Upper lobe of left lung (tissue), 6 donors: Measurements from ENCODE around the gene PPP1R13L. TPM values are rescaled to one million over a fixed set of nuclear protein-coding genes. Genes with fewer than 3 reads are reported as not detected.

ENCODE experiments used
- ATAC-seq, 2 donors: fragments of 200-7000 bp; cut with Tn5 transposase; one replicate each; pipeline ENCODE4 v1.9.1; 2022; ENCODE audit warnings: mild to moderate bottlenecking in 2 of 2, moderate library complexity in 2 of 2; ENCODE audit not compliant: low FRiP score in 2 of 2
- DNase-seq, 2 donors: peaks; one replicate each; pipeline ENCODE4 v3.0.0-alpha.2; 2019 to 2020
- H3K27ac ChIP-seq, 4 donors: fragments of 200-600 bp; sonication (generic); one replicate each; pipeline ENCODE4 v1.5.1; 2016 to 2019
- H3K27me3 ChIP-seq, 4 donors: fragments of 200-600 bp; sonication (generic); one replicate each; pipeline ENCODE4 v1.5.1; 2017 to 2019
- H3K36me3 ChIP-seq, 4 donors: fragments of 200-600 bp; sonication (generic); one replicate each; pipeline ENCODE4 v1.5.1; 2016 to 2019
- H3K4me1 ChIP-seq, 4 donors: fragments of 200-600 bp; sonication (generic); one replicate each; pipeline ENCODE4 v1.5.1; 2018 to 2019
- H3K4me3 ChIP-seq, 4 donors: fragments of 200-600 bp; sonication (generic); one replicate each; pipeline ENCODE4 v1.5.1; 2017 to 2019; ENCODE audit warnings: mild to moderate bottlenecking in 2 of 4, moderate library complexity in 1 of 4
- H3K9me3 ChIP-seq, 4 donors: fragments of 200-600 bp; sonication (generic); one replicate each; pipeline ENCODE4 v1.5.1; 2018 to 2019
- EP300 ChIP-seq, 4 donors: sonication (generic); formaldehyde crosslinking; IDR thresholded peaks; one replicate each; pipeline ENCODE4 v1.5.1; 2017; ENCODE audit warnings: antibody characterized with exemption in 4 of 4, control low read depth in 2 of 4
- POLR2A ChIP-seq, 4 donors: fragments of 450-650 bp; IDR thresholded peaks; one replicate each; pipeline ENCODE4 v1.5.1; 2016 to 2017; ENCODE audit warnings: antibody characterized with exemption in 4 of 4, mild to moderate bottlenecking in 2 of 4
- POLR2AphosphoS5 ChIP-seq, 2 donors: sonication (generic); formaldehyde crosslinking; IDR thresholded peaks; one replicate each; pipeline ENCODE4 v1.5.1; 2017; ENCODE audit warnings: antibody characterized with exemption in 2 of 2
- WGBS, 2 donors: methylation state at CpG; one replicate each; pipeline ENCODE4 v1.1.5; 2017 to 2018; 5-methylcytosine and 5-hydroxymethylcytosine counted together
- total RNA-seq, 6 donors: library from RNA; depleted of rRNA in 4 of 6; stranded (reverse); fragments of >200 nt in 4 of 6; gene quantifications; one replicate each; pipeline versions ENCODE4 v1.1.0 to v1.2.1, GENCODE V29; 2016 to 2021
- TF ChIP-seq, protein P1 (sequence below), 6 experiments: fragments of 450-650 bp in 4 of 6; fragments of 200-600 bp in 2 of 6; sonication (generic) in 2 of 6; IDR thresholded peaks; one replicate each; pipeline ENCODE4 v1.5.1; 2016 to 2019; ENCODE audit warnings: antibody characterized with exemption in 6 of 6
- donor health status: DM: no; HTN: no; CAD: no; lungs with moderate emphysema.
- donor health status: DM: no; HTN: yes; CAD: no; lungs with severe emphysema.

PPP1R13L gene
- total RNA-seq, 6 donors from 2014 or later = 27.8 to 76.2 (median 57.5) TPM

DNA sequence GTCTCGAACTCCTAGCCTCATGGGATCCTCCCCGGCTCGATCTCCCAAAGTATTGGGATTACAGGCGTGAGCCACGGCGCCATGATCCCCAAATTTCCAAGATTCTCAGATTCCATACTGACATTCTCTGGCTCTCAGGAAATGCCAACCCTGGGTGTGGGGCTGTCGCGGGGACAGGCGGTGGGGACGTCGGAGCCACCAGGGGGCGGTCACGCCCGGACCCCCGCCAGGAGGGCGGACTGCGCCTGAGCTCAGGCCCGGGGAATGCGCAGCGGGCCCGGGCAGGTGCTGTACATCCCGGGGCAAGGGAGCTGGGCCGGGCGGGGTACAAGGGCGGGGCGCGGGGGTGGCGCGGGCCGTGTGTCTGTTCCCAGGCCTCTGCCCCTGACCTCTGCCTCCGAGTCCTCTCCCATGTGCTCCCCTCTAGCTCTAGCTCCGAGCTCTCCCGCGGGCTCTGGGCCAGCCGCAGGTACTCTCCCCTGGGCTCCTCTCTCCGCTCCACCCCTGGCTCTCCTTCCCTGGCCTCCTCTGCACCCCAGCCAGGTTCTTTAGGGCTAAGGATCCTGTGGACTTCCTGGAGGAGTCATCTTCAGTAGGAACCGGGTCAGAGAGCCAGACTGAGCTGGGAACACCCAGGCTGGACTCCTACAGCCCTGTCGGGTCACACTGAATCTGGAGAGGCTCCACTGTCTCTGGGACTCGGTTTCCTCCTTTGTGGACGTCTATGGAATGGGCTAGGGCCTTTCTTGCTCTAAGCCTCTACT is 2.4 kb downstream of the PPP1R13L start:
- H3K27ac ChIP-seq = peak overlapping the region; percentile 45 to 92 (median 74)
- H3K4me1 ChIP-seq = peaks cover 50 to 58% (median 53%) of the 10 kb centered on the region in 4 donors
- peak overlapping the region in 3 of 4 donors; percentile 6 to 29 (median 23) for H3K4me3 ChIP-seq
- 36 to 50% methylated on average over 9 to 16 of the region's 40 CpGs for WGBS, 2 donors
- no peak for ATAC-seq
- TF ChIP-seq EP300 (IDR thresholded peaks at IDR 0.05) = no peak
- TF ChIP-seq, protein P1, sequence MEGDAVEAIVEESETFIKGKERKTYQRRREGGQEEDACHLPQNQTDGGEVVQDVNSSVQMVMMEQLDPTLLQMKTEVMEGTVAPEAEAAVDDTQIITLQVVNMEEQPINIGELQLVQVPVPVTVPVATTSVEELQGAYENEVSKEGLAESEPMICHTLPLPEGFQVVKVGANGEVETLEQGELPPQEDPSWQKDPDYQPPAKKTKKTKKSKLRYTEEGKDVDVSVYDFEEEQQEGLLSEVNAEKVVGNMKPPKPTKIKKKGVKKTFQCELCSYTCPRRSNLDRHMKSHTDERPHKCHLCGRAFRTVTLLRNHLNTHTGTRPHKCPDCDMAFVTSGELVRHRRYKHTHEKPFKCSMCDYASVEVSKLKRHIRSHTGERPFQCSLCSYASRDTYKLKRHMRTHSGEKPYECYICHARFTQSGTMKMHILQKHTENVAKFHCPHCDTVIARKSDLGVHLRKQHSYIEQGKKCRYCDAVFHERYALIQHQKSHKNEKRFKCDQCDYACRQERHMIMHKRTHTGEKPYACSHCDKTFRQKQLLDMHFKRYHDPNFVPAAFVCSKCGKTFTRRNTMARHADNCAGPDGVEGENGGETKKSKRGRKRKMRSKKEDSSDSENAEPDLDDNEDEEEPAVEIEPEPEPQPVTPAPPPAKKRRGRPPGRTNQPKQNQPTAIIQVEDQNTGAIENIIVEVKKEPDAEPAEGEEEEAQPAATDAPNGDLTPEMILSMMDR (IDR thresholded peaks at IDR 0.05) = peak; percentile 34 to 75 (median 55)
- DNase-seq = peak; percentile 38 to 91
- peaks cover 0 to 12% (median 0%) of the 10 kb centered on the region in 4 donors for H3K36me3 ChIP-seq
- peaks cover 0 to 4% (median 0%) of the 10 kb centered on the region in 4 donors for H3K27me3 ChIP-seq
- no peaks in the 10 kb centered on the region for H3K9me3 ChIP-seq

DNA sequence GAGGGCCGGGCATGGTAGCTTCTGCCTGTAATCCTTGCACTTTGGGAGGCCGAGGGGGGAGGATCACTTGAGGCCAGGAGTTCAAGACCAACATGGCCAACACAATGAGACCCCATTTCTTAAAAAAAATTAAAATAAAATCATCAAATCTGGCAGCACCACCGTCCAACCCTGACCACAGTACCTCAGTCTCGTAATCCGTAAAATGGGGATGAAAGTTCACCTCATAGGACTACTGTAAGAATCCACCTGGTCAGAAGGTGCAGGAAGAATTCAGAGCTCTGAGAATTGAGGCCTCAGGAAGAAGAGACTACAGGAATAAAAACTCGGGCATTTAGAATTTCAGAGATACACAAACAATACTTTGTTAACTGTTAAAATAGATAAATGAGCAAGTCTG is 3.1 kb downstream of the PPP1R13L start:
- WGBS, 2 donors = 90 to 91% methylated on average over 6 of the region's 6 CpGs
- DNase-seq (no peak), ATAC-seq (no peak)
- TF ChIP-seq, protein P1 (IDR thresholded peaks at IDR 0.05) = no peak
- TF ChIP-seq POLR2A (IDR thresholded peaks at IDR 0.05) (no peak), POLR2AphosphoS5 (IDR thresholded peaks at IDR 0.05) (no peak), EP300 (IDR thresholded peaks at IDR 0.05) (no peak)
- H3K9me3 ChIP-seq = no peaks in the 10 kb centered on the region
- peak overlapping the region in 2 of 4 donors; percentile 91 to 92 for H3K27ac ChIP-seq
- H3K27me3 ChIP-seq = peaks cover 0 to 4% (median 0%) of the 10 kb centered on the region in 4 donors
- no peak overlapping the region for H3K4me3 ChIP-seq
- H3K4me1 ChIP-seq = peaks cover 44 to 52% (median 46%) of the 10 kb centered on the region in 4 donors
- H3K36me3 ChIP-seq = peaks cover 0 to 15% (median under 1%) of the 10 kb centered on the region in 4 donors

DNA sequence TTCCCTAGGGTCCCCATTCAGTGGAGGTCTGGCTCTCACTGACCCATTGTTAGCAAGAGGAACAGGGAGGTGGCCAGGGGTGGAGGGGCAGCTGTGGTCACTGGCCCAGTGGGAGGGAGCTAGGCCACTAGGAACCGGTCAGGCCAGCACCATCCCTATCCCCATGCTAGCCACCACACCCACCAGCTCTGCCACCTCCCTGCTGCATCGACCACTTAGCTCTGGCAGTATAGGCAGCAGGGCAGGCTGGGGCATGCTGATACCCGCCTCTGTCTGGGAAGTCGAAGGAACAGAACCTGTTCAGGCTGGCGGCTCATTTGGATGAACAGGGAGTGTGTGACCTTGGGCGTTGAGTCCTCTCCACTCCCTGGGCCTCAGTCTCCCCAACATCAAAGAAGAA is 4.7 kb downstream of the PPP1R13L start:
- Histone ChIP-seq H3K27me3 (peaks cover 0 to 4% (median 0%) of the 10 kb centered on the region in 4 donors), H3K36me3 (peaks cover 0 to 30% (median 9%) of the 10 kb centered on the region in 4 donors), H3K27ac (no peak overlapping the region), H3K9me3 (no peaks in the 10 kb centered on the region), H3K4me3 (no peak overlapping the region), H3K4me1 (peaks cover 40 to 46% (median 44%) of the 10 kb centered on the region in 4 donors)
- ATAC-seq = no peak
- TF ChIP-seq EP300 (IDR thresholded peaks at IDR 0.05) (no peak), POLR2AphosphoS5 (IDR thresholded peaks at IDR 0.05) (no peak), POLR2A (IDR thresholded peaks at IDR 0.05) (no peak)
- TF ChIP-seq, protein P1 (IDR thresholded peaks at IDR 0.05) = no peak
- WGBS, 2 donors = 76 to 96% methylated on average over 5 to 6 of the region's 6 CpGs
- DNase-seq = no peak

DNA sequence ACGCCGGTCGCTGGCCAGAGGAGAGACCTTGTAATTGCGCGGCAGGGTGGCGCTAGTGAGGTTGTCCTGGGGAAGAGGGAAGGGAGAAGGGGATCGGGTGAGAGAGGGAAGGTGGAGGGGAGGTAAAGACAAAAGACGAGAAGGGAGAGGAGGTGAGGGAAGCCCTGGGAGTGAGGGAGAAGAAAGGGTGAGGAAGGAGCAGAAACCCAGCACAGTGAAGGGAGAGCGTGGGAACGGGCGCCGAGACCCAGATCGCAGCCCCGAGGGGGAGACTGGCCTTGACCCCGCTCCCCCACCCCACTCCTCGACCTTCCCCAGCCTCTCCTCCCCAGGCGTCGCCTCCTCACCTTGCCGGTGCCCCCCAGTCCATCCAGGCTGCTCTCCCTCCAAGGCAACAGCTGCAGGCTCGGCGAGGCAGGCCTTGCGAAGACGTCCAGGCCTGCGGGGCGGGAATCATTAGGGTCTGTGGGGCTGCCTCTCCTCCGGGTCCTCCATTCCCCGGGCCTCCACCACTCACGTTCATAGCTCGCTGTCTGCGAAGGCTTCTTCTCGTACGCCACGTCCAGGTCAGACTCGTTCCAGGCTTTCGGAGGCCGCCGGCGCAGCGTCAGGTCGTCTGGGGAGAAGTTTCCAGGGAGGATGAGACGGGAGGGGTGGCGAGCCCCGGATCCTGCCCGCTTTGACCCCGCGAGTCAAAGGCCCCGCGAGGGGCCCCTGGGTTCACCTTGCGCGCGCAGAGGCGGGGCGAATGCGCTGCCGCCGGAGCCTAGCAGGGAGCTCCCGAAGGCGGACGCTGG is 8.8 kb downstream of the PPP1R13L start:
- H3K27ac ChIP-seq = no peak overlapping the region
- no peaks in the 10 kb centered on the region for H3K27me3 ChIP-seq
- no peaks in the 10 kb centered on the region for H3K9me3 ChIP-seq
- no peak for TF ChIP-seq EP300 (IDR thresholded peaks at IDR 0.05)
- TF ChIP-seq, protein P1 (IDR thresholded peaks at IDR 0.05) = no peak
- H3K36me3 ChIP-seq = peaks cover 0 to 54% (median 11%) of the 10 kb centered on the region in 4 donors
- ATAC-seq (no peak), DNase-seq (peak in 1 of 2 donors; percentile 82)
- H3K4me1 ChIP-seq = peaks cover 12 to 15% (median 14%) of the 10 kb centered on the region in 4 donors
- no peak overlapping the region for H3K4me3 ChIP-seq
- WGBS, 2 donors = 65 to 79% methylated on average over 47 to 52 of the region's 59 CpGs
